C4-2B (cell line): ENCODE data around the gene PISD.

Experiments
- CTCF ChIP-seq: fragments of 450-650 bp; conservative IDR thresholded peaks from 2 replicates; pipeline ENCODE4 v1.5.1; 2017; ENCODE audit warnings: mild to moderate bottlenecking
- ZFX ChIP-seq: fragments of 450-650 bp; IDR thresholded peaks from 2 replicates; pipeline ENCODE4 v1.6.1; 2017

GRCh38 chr22:31569126-31569525, 92.9 kb downstream of the PISD start:
- TF ChIP-seq CTCF (no peak), ZFX (no peak)
